Brain pericyte (primary cell): ENCODE data around the gene IRAK1.

Experiments used
- DNase-seq: peaks from one replicate; pipeline ENCODE4 v3.0.0-alpha.2; 2012; ENCODE audit warnings: low read depth, low spot score

Gene IRAK1

DNA sequence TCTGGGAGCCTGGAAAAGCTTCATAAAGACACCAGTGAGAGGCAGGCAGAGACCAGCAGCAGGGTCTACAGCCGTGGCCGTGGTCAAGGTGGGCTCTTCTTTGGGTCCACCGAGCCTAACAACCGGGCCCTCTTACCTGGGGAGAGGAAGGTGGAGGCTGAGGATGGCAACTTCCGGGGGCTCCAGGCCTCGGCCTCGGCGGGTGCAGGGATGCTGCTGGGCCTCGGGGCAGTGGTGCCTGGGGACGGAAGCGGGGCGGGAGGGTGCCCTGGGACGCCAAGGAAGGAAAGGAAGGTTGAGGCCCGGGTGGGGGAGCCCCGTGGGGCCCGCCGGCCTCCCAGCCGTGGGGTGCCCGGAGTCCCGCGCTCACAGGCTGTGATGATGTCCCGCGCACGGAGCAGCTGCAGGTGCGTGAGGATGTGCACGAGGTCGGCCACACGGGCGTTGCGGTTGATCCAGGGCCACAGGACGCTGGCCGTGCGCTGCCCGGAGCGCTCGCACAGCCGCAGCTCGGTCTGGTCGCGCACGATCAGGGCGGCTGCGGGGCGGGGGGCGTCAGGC, 561 bp downstream of the IRAK1 start:
- no peak for DNase-seq

DNA sequence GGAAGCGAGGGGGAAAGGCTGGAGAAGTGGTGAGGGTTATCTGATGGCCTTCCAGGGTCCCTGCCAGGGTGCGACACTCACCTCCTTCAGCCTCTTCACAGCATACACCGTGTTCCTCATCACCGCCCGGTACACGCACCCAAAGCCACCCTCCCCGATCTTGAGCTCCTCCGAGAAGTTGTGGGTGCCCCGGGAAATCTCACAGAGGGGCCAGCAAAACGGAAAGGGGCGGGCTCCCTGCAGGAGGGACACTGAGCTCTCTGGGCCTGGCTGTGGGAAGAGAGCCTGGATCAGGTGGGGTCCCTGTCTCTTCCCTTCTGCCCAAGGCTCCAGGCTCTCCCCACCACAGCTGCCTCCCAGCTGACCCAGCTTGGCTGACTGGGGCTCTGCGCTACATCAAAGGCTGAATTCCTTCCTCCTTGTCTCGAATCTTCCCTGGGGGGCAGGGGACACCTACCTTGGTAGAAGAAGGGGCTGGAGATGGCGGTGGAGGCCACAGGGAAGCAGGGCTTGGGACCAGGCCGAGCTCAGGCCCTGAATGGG, 1.1 kb downstream of the IRAK1 start:
- DNase-seq = no peak

DNA sequence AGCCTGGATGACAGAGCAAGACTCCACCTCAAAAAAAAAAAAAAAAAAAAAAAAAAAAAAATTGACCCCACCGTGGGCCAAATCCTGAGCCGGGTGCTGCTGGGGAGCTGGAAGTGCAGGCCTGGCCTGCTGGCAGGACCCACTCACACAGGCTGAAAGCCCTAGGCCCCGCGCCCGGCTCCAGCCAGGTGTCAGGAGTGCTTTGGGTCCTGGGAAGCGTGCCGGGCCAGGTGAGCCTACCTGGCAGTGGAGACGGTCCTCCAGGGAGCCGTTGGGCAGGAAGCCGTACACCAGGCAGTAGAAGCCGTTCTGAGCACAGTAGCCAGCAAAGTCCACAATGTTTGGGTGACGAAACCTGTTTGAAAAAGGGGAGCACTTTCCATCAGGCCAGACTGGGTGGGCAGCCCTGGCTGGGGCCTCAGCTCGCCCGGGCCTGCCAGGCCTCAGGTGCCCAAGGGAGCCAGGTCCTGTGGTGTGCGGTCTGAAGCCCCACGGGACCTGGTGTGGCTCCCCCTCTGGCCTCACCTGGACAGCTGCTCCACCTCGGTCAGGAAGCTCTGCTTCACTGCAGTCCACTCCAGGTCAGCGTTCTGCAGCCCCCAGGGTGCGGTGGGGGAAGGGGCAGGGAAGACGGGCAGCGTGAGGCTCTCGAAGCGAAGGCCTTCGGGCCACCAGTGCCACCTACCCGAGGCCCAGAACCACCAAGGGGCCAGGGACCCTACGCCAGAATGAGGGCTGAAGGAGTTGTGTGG, 1.8 kb downstream of the IRAK1 start:
- no peak for DNase-seq

DNA sequence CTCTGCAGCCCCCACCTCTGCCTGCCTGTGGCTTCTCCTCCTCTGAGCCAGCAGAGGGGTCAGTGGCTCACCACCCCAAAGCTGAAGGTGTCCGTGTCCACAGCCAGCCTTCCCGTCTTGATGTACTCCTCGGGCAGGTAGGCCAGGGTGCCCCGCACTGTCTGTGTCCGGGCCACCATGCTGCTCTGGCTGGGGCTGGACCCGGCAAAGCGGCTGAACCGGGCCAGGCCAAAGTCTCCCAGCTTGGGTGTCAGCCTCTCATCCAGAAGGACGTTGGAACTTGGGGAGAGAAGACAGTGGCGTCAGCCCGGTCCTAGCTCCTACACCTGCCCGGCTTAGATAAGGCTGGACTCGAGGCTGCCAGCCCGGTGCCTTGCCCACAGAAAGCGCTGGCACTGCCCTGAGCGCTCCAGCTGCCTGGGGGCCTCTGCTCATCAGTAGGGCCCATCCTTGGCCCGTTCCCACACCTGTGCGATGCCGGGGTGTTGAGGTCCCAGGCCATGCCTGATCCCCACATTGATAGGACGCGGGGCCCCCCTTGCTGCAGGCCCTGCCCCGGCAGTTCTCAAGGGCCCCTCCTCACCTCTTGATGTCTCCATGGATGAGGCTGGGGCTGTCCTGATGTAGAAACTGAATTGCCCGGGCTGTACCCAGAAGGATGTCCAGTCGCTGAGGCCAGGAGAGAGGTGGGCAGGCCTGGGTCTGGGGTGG, 3.2 kb downstream of the IRAK1 start:
- no peak for DNase-seq

DNA sequence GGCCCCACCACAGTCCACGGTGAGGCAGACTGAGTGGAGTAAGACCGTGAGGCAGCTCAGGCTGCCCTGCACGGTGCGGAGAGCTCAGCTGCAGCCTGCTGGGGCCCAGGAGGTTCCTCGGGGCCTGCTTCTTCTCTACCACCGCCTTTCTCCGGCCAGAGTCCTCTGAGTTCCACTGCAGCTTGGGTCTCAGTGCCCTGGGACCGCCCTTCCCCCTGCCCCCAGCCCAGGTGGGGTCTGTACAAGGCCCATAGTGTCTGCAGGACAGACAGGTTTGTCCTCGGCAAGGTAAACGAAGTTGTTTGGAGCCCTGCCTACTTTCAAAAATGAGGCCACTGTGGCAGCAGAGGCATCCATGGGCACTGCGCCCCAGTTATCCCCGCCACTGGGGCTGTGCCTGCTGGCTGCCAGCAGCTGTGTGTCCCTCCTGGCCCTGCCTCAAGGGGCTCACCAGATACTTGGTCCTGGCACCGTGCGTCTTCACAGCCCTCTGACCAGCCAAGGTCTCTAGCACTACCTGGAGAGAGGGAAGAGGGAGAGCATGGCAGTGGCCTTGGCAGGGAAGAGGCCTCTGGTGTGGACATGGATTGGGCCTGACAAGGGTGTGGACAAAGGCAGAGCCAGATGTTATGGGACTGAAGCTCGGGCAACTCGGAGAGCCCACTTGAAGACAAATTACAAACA, 4.0 kb downstream of the IRAK1 start:
- no peak for DNase-seq

GRCh38 chrX:154014429-154015380, 5.0 kb downstream of the IRAK1 start:
- DNase-seq = no peak

GRCh38 chrX:154013614-154014360, 5.9 kb downstream of the IRAK1 start:
- no peak for DNase-seq

DNA sequence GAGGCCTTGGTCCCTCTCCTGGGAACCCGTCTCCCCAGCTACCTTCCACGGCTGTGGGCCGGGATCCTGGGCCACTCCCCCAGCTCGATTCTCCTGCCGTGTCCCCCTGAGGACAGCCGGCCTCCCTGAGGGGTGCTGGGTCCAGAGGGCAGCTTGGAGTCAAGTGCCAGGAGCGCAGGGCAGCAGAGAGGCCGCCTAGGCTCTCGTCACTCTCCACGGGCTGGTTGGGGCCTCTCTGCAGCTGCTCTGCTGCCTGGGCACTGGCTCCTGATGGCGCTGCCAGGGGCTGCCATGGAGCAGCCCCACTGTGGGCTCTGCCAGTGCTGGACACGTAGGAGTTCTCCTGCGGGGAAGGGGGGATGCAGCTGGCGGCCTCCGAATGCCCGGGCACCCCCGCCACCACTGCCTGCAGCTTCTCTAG, 6.7 kb downstream of the IRAK1 start:
- no peak for DNase-seq

DNA sequence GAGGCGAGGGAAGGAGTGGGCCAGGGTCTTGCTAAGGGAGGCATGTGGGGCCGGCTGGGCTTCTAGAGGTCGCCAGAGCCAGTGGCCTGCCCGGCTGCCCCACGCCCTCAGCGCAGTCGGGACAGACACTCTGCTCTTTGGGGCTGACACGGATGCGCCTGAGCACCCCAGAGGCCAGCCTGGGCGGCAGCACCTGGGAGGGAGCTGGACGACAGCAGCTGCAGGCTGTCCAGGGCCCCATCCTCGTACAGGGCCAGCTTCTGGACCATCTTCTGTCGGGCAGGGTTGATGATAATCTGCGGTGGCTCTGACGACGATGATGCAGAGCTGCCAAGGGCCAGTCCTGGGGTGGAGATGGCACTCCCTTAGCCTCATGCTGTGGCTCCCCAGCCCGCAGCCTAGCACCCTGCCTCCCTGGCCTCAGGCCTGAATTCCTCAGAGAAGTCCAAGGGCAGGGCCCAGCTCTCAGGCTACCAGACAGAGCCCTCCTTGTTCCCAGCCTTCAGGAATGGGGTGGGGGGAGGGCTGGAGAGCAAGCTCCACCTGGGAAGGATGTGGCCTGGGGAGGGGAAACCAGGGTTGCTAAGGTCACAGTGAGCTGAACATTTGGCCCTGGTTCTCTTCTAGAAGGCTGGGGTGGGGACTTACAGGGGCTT, 7.2 kb downstream of the IRAK1 start:
- DNase-seq = no peak

DNA sequence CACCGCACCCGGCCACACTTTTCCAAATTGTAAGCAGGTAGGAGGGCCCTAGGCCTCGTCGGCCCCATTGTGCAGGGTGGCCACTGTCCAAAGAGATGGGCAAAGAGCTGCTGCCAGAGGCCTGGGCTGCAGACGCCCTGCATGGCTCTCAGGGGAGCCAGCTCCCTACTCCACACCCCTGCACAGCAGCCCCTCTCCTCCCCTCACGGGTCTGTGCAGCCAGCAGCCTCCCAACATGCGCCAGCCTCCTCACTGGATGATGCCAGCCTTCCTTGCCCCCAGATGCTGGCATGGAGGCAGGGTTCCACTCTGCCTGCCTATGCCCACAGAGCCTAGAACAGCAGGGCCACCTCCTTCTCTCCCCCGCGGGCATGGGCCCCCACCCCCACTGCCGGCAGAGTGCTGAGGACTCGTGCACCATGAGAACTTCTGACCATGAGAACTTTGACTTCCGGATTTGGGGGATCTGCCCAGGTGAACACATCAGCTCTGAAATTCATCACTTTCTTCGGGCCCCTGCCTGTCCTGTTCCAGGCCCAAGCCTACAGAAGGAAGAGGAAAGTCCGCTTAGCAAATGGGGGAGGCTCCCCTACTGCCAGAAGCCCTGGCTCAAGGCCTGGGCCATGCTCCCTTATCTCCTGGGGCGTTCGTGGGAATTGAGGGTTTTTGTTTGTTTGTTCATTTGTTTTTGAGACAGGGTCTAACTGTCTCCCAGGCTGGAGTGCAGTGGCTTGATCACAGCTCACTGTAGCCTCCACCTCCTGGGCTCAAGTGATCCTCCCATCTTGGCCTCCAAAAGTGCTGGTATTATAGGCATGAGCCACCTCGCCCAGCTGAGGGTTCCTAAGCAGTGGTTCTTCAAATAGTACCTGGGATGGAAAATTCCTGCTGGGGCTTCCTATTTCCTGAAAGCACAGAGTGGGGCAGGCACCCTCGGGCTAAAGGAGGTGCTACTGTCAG, 8.0 kb downstream of the IRAK1 start:
- no peak for DNase-seq

- DNase-seq = no peak
Observed at GRCh38 chrX:154010330-154011087, 9.2 kb downstream of the IRAK1 start.

- no peak for DNase-seq
Observed at GRCh38 chrX:154008521-154008920, 11.2 kb downstream of the IRAK1 start.

DNA sequence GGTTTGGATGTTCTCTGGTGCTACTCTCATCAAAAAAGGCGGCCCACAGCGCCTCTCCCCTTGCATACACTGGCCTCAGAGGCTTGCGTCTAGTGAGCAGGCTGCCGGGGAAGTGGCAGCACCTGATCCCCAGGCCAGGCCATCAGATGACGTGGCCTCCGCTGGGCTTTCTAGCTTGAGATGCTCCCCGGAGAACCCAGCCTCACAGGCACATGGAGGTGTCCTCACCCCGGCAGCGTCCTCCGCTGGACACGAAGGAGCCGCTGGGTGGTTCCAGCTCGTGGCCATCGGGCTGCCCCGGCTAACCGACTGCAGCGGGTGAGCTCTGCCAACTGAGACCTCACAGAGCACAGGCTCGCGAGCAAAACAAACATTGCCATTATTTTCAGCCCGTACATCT, 12.8 kb downstream of the IRAK1 start:
- DNase-seq = no peak

DNA sequence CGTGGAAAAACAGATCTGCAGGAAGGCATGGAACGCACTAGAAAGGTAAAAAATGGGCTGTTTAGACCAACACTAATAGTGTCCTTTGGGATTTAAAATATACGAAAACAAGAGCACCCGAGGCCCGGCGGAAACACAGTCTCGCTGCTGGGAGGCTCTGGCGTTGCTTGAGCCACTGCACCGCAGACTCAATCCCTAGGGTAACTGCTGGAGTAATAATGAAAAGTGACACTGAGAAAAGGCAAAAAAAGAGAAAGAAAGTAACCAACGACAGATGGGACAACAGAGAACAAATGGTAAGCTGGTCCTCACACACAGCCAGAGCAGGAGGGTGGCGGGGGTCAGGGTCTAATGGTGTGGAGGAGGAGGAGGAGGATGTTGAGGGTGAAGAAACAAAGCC, 15.4 kb downstream of the IRAK1 start:
- no peak for DNase-seq

DNA sequence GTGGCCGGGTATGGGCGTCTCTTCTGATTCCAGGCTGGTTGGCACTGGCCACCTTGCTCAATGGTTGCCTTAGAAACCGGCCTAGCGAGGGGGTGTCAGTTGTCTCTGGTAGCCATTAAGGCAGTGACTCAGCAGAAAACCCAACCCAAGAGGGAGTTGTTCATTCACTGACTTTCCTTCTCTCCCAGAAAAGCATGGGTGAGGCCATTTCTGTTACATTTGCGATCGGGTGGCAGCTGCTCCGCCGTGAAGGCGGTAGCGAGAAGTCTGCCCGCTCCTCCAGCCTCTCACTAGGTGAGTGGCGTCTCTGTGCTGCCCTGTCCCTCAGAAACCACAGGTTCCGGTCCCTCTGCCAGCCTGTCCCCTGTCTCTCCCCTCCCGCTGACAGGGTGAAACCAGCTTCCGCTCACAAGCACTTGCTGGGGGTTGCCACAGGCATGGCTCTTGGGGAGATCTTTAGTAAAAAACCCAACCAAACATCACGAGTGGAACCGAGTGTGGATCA, 17.4 kb downstream of the IRAK1 start:
- no peak for DNase-seq

DNA sequence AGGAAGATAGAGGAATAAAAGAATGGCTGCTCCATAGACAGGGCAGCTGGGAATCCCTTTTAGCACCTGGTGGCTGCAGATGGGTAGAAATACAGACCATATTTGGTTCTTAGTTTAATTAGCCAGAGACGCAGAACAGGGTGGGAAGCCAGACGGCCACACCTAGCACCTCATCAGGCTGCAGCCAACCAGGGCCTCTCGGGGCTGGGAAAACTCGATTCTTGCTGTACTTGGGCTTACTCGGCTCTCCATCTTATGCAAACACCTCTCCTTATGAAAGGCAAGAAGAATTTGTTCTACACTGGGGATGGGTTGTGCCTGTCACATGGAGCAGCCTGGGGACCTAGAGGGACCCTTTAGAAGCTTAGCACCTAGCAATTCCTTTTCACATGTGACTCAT, 19.7 kb downstream of the IRAK1 start:
- no peak for DNase-seq

- DNase-seq = no peak
Observed at GRCh38 chrX:153999359-154000037, 20.2 kb downstream of the IRAK1 start.
